H9 (cell line): ENCODE data around the gene M6PR. TPM values are rescaled to one million over a fixed set of nuclear protein-coding genes. Genes with fewer than 3 reads are reported as not detected.

ENCODE experiments used
- DNase-seq: peaks from one replicate; pipeline ENCODE4 v3.0.0-alpha.2; 2017
- H2AFZ ChIP-seq: one replicate; pipeline ENCODE4 v1.6.1; 2013; ENCODE audit warnings: mild to moderate bottlenecking, low read length, control low read depth, moderate library complexity
- H2AK5ac ChIP-seq: 2 replicates; pipeline ENCODE4 v1.6.1; 2013; ENCODE audit warnings: low read length, control low read depth, mixed read lengths; ENCODE audit not compliant: insufficient read length
- H2BK120ac ChIP-seq: one replicate; pipeline ENCODE4 v1.6.1; 2013; ENCODE audit warnings: low read depth, mild to moderate bottlenecking, low read length, control low read depth, inconsistent platforms; ENCODE audit not compliant: poor library complexity, severe bottlenecking
- H2BK12ac ChIP-seq: 2 replicates; pipeline ENCODE4 v1.6.1; 2013; ENCODE audit warnings: low read length, control low read depth, mixed read lengths, low read depth; ENCODE audit not compliant: insufficient read length
- H2BK15ac ChIP-seq: 2 replicates; pipeline ENCODE4 v1.6.1; 2013; ENCODE audit warnings: low read depth, low read length, control low read depth
- H2BK20ac ChIP-seq: one replicate; pipeline ENCODE4 v1.6.1; 2013; ENCODE audit warnings: low read depth, mild to moderate bottlenecking, low read length, control low read depth, inconsistent platforms; ENCODE audit not compliant: poor library complexity, severe bottlenecking
- H2BK5ac ChIP-seq: 2 replicates; pipeline ENCODE4 v1.6.1; 2013; ENCODE audit warnings: low read length, control low read depth, mixed read lengths; ENCODE audit not compliant: insufficient read length
- H3K14ac ChIP-seq: 2 replicates; pipeline ENCODE4 v1.6.1; 2013; ENCODE audit warnings: low read length, control low read depth; ENCODE audit not compliant: insufficient read depth
- H3K18ac ChIP-seq: 2 replicates; pipeline ENCODE4 v1.6.1; 2013; ENCODE audit warnings: low read depth, mild to moderate bottlenecking, mixed read lengths, low read length, control low read depth; ENCODE audit not compliant: insufficient read length
- H3K23ac ChIP-seq: 2 replicates; pipeline ENCODE4 v1.6.1; 2013; ENCODE audit warnings: low read length, control low read depth, mixed read lengths, low read depth; ENCODE audit not compliant: insufficient read length
- H3K23me2 ChIP-seq: 2 replicates; pipeline ENCODE4 v1.6.1; 2013; ENCODE audit warnings: low read depth, mild to moderate bottlenecking, mixed read lengths, low read length, control low read depth; ENCODE audit not compliant: insufficient read length, poor library complexity, severe bottlenecking
- H3K27ac ChIP-seq: 2 replicates; pipeline ENCODE4 v1.5.1; 2013; ENCODE audit warnings: low read length, control low read depth, mixed read lengths, low read depth; ENCODE audit not compliant: insufficient read length
- H3K27me3 ChIP-seq: 2 replicates; pipeline ENCODE4 v1.6.1; 2013; ENCODE audit warnings: low read length, control low read depth, inconsistent platforms; ENCODE audit not compliant: insufficient read depth
- H3K4ac ChIP-seq: 2 replicates; pipeline ENCODE4 v1.6.1; 2013; ENCODE audit warnings: low read depth, mild to moderate bottlenecking, control low read depth, inconsistent platforms, low read length, moderate library complexity
- H3K4me1 ChIP-seq: 2 replicates; pipeline ENCODE4 v1.6.1; 2013; ENCODE audit warnings: low read length, control low read depth, inconsistent platforms; ENCODE audit not compliant: insufficient read depth
- H3K4me2 ChIP-seq: 2 replicates; pipeline ENCODE4 v1.6.1; 2013; ENCODE audit warnings: low read length, control low read depth, mixed read lengths; ENCODE audit not compliant: insufficient read length, insufficient read depth
- H3K56ac ChIP-seq: 2 replicates; pipeline ENCODE4 v1.6.1; 2013; ENCODE audit warnings: low read depth, mild to moderate bottlenecking, mixed read lengths, low read length, control low read depth; ENCODE audit not compliant: insufficient read length
- H3K79me1 ChIP-seq: 2 replicates; pipeline ENCODE4 v1.6.1; 2013; ENCODE audit warnings: low read depth, mild to moderate bottlenecking, moderate library complexity, low read length, control low read depth, inconsistent platforms; ENCODE audit not compliant: insufficient read depth, poor library complexity, severe bottlenecking
- H3K79me2 ChIP-seq: 2 replicates; pipeline ENCODE4 v1.6.1; 2013; ENCODE audit warnings: low read length, control low read depth, inconsistent platforms; ENCODE audit not compliant: insufficient read depth
- H3K9ac ChIP-seq: 2 replicates; pipeline ENCODE4 v1.6.1; 2013; ENCODE audit warnings: low read length, control low read depth, mixed read lengths; ENCODE audit not compliant: insufficient read length; ENCODE audit errors: extremely low read depth
- H3K9me3 ChIP-seq: one replicate; pipeline ENCODE4 v1.6.1; 2013; ENCODE audit warnings: low read depth, low read length, inconsistent platforms; ENCODE audit not compliant: control insufficient read depth
- H3T11ph ChIP-seq: one replicate; pipeline ENCODE4 v1.6.1; 2013; ENCODE audit warnings: mild to moderate bottlenecking, low read length, control low read depth, inconsistent platforms
- H4K20me1 ChIP-seq: one replicate; pipeline ENCODE4 v1.6.1; 2013; ENCODE audit not compliant: control insufficient read depth, insufficient read length, insufficient read depth
- H4K5ac ChIP-seq: 2 replicates; pipeline ENCODE4 v1.6.1; 2013; ENCODE audit warnings: low read depth, mild to moderate bottlenecking, mixed read lengths, low read length, control low read depth; ENCODE audit not compliant: insufficient read length
- H4K8ac ChIP-seq: replicated peaks from 2 replicates; pipeline ENCODE4 v1.6.1; 2013; ENCODE audit warnings: low read length, control low read depth, mixed read lengths, low read depth; ENCODE audit not compliant: insufficient read length
- H4K91ac ChIP-seq: 2 replicates; pipeline ENCODE4 v1.6.1; 2013; ENCODE audit warnings: low read depth, mild to moderate bottlenecking, moderate library complexity, mixed read lengths, low read length, control low read depth; ENCODE audit not compliant: insufficient read length
- H3K27ac Mint-ChIP-seq, 3 experiments: 2 replicates in 2 of 3; 3 replicates in 1 of 3; pipeline ENCODE4 v1.8.0; 2020 to 2021; ENCODE audit warnings: mixed read lengths in 3 of 3, mild to moderate bottlenecking in 1 of 3, moderate library complexity in 1 of 3
- H3K27me3 Mint-ChIP-seq: 2 replicates; pipeline ENCODE4 v1.8.0; 2021; ENCODE audit warnings: low read depth, mild to moderate bottlenecking, moderate library complexity, mixed read lengths
- H3K36me3 Mint-ChIP-seq, 3 experiments: 2 replicates in 2 of 3; 3 replicates in 1 of 3; pipeline ENCODE4 v1.8.0; 2020 to 2021; ENCODE audit warnings: low read depth in 3 of 3, mixed read lengths in 3 of 3; ENCODE audit not compliant: insufficient read depth in 1 of 3
- H3K4me1 Mint-ChIP-seq, 2 experiments: 2 replicates each; pipeline ENCODE4 v1.8.0; 2020; ENCODE audit warnings: mixed read lengths in 2 of 2
- H3K4me3 Mint-ChIP-seq, 2 experiments: 2 replicates in 1 of 2; 3 replicates in 1 of 2; pipeline ENCODE4 v1.8.0; 2020 to 2021; ENCODE audit warnings: mild to moderate bottlenecking in 2 of 2, mixed read lengths in 2 of 2, moderate library complexity in 1 of 2
- H3K9me3 Mint-ChIP-seq, 2 experiments: 2 replicates in 1 of 2; 3 replicates in 1 of 2; pipeline ENCODE4 v1.8.0; 2020; ENCODE audit warnings: mild to moderate bottlenecking in 2 of 2, mixed read lengths in 2 of 2, moderate library complexity in 1 of 2
- WGBS: extraction: QIAGEN DNeasy Blood & Tissue Kit; methylation state at CpG from one replicate; pipeline ENCODE4 v1.1.7; 2013; ENCODE audit warnings: missing lambda C conversion rate, low lambda C conversion rate, mixed read lengths; ENCODE audit not compliant: insufficient read length; ENCODE audit errors: extremely low coverage; 5-methylcytosine and 5-hydroxymethylcytosine counted together
- total RNA-seq: library from RNA; stranded (reverse); gene quantifications from 2 replicates; pipeline ENCODE4 v1.2.1, GENCODE V29; 2021
- TF ChIP-seq, protein P1 (sequence below): fragments of 200-600 bp; sonication (generic); conservative IDR thresholded peaks from 3 replicates; pipeline ENCODE4 v1.8.0; 2021; ENCODE audit warnings: antibody characterized with exemption, mild to moderate bottlenecking

Gene M6PR
- total RNA-seq, 1 experiment from 2014 or later: 163 TPM

- H3T11ph ChIP-seq: no peak overlapping the region
- no peak overlapping the region for H3K18ac ChIP-seq
- H3K9ac ChIP-seq: no peak overlapping the region
- no peaks in the 10 kb centered on the region for H3K23me2 ChIP-seq
- no peak overlapping the region for H4K5ac ChIP-seq
- no peak overlapping the region for H3K56ac ChIP-seq
- no peak overlapping the region for H2BK12ac ChIP-seq
- no peak overlapping the region for H3K23ac ChIP-seq
- no peaks in the 10 kb centered on the region for H3K79me1 ChIP-seq
- no peaks in the 10 kb centered on the region for H4K20me1 ChIP-seq
- H3K14ac ChIP-seq: no peak overlapping the region
- no peaks in the 10 kb centered on the region for H3K79me2 ChIP-seq
- no peaks in the 10 kb centered on the region for H3K9me3 ChIP-seq
- H2AK5ac ChIP-seq: no peak overlapping the region
- no peak overlapping the region for H3K4me2 ChIP-seq
- H3K27ac ChIP-seq: no peak overlapping the region
- WGBS: no CpG with 5 or more reads among the region's 3 CpGs
- H2AFZ ChIP-seq: no peak overlapping the region
- no peak overlapping the region for H2BK15ac ChIP-seq
- peaks cover 3% of the 10 kb centered on the region; the same call in 1 of the 2 replicates for H3K4me1 ChIP-seq
- TF ChIP-seq, protein P1, sequence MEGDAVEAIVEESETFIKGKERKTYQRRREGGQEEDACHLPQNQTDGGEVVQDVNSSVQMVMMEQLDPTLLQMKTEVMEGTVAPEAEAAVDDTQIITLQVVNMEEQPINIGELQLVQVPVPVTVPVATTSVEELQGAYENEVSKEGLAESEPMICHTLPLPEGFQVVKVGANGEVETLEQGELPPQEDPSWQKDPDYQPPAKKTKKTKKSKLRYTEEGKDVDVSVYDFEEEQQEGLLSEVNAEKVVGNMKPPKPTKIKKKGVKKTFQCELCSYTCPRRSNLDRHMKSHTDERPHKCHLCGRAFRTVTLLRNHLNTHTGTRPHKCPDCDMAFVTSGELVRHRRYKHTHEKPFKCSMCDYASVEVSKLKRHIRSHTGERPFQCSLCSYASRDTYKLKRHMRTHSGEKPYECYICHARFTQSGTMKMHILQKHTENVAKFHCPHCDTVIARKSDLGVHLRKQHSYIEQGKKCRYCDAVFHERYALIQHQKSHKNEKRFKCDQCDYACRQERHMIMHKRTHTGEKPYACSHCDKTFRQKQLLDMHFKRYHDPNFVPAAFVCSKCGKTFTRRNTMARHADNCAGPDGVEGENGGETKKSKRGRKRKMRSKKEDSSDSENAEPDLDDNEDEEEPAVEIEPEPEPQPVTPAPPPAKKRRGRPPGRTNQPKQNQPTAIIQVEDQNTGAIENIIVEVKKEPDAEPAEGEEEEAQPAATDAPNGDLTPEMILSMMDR: no peak
- no peak overlapping the region for H2BK5ac ChIP-seq
- no peak overlapping the region for H2BK20ac ChIP-seq
- no peaks in the 10 kb centered on the region for H3K27me3 ChIP-seq
- Mint-ChIP-seq H3K4me3 (no peak overlapping the region), H3K36me3 (no peaks in the 10 kb centered on the region), H3K27me3 (no peaks in the 10 kb centered on the region), H3K27ac (no peak overlapping the region), H3K4me1 (peaks cover 3% of the 10 kb centered on the region in 2 experiments), H3K9me3 (no peaks in the 10 kb centered on the region)
- no peak for DNase-seq
- no peak overlapping the region for H2BK120ac ChIP-seq
- no peak overlapping the region for H3K4ac ChIP-seq
- no peak overlapping the region for H4K8ac ChIP-seq
- no peak overlapping the region for H4K91ac ChIP-seq
These were observed 44.4 kb upstream of the M6PR start for GRCh38 chr12:8993827-8994226.
